ENCODE results near the gene PHB1.
A peak's percentile ranks its signal among the peaks of the same experiment; 100 is the strongest.

Gene PHB1

DNA sequence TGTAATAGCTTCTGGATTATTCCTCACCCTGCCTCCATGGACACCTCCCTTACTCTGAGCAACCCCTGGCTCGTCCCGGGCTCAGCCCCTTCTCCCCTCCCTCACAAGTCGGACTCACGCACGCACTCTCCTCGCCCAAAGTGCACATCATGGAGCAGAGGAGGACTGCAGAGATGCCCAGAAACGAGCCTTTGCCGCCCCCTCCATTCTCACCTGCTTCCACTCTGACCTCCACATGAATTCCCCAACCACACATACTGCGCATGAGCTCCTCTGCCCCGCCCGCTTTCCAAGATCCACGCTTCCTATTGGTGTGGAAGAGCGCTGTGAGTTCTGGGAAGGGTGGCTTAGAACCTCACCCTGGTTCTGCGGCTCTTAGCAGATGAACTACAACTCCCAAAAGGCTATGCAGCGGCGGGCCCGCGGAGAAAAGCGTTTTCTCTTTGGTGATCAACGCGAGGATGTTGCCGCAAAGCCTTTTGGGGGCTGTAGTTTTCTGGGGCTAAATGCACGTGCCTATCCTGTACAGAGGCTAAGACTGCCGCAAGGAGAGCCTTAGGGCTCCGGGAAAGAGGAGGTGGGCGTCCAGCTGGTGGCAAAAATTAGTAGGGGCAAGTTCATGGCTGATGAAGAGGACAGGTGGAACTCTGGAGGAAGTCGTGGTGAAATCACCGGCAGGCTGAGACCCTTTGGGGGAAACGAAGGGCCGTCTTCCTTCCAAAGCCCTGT, at the start of gene PHB1:
PHB1 (minus strand) TSS at position 261 of the 729 bp plus-strand sequence. CDS start 1,618 bp downstream, outside the sequence.
- peak; percentile 90 for DNase-seq

DNA sequence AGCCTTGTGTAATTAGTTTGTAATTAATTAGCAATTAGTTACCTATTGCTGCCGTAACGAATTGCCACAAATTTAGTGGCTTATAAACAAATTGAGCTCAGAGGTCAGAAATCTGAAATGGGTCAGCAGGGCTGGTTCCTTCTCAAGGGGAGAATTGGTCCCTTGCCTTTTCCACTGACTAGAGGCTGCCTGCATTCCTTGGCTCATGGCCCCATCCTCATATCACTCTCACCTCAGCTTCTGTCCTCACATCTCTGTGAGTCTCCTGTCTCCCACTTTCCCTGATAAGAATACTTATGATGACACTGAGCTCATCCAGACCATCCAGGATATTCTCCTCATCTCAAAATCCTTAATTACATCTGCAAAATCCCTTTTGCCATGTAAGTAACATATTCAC, 49.4 kb upstream of the PHB1 start:
- no peak for DNase-seq

GRCh38 chr17:49461580-49461979, 46.9 kb upstream of the PHB1 start:
- no peak for DNase-seq

DNA sequence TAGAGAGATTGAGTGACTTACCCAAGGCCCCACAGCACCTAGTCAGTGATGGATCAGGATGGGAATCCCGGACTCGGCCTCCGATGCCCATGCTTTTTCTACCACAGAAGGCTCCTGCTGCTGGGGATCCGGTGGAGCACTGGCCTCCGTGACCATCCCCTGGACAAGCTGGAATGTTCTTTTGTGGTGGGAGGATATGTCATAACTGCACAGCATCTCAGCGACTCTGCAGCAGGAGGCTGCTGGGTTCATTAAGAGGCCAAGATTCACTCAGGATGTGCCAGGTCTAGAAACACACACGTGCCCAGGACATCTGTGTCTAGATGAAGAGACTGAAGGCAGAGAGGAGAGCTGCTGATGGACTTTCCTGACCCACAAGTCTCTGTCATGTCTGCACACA, 45.7 kb upstream of the PHB1 start:
- DNase-seq: no peak

DNA sequence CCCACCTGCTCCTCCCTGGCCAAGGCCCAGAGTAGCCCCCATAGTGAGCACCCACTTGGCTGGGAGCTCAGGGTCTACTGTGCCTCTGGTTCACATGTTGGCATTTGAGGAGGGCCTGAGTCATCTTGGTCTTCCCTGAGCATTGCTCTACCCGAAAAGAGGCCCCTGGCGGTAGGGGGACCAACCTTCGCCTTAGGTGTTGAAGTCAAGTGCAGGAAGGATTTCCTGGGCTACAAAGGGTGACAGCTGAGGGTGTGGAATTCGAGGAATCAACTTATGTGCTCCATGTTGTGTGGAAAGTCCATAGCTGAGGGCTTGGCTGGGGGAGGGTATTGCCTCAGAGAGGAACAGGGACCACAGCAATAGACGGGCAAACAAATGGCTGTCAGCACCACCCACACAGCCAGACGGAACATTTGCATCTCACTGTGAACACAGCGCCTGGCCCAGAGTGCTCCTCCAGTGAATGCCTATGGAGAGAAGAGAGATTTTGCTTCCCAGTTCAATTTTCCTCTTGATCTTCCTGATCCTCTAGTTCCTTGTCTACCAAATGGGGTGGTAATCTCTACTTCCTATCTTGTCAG, 44.8 kb upstream of the PHB1 start:
- DNase-seq: no peak

- DNase-seq: no peak
Observed at GRCh38 chr17:49457564-49458535, 43.2 kb upstream of the PHB1 start.

DNA sequence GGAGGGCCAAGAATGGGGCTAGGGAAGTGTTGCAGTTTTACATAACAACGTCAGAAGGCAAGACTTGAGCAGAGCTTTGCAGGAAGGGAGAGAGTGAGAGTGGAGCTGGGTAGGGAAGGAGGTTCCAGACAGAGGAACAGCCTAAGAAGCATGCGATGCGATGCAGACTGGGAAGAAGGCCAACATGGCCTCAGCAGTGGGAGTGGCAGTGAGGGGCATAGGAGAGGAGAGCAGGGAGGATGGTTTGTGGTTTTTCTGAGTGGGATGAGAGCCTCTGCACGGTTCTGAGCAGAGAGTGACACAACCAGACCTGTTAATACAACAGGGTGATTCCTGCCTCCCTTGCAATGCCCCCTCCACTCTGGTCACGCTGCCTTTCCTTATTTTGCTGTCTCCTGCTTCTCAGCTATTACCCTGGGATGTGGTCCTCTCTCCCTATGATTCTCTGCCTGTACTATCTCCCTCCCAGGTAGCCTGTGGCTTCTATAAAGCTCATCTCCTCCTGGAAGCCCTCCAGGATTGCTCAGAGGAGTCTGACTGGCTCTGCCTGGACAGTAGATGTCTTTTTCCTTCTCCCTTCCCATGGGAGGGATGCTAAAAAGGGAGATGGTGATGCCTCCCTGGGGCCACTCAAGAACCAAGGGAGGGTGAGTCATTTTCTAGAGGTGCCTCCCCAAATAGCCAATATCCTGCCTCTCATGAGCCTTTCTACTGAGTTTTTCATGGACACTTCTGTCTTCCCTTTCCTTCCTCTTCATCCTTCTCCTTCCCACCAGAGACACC, 41.7 kb upstream of the PHB1 start:
- DNase-seq: peak; percentile 45

DNA sequence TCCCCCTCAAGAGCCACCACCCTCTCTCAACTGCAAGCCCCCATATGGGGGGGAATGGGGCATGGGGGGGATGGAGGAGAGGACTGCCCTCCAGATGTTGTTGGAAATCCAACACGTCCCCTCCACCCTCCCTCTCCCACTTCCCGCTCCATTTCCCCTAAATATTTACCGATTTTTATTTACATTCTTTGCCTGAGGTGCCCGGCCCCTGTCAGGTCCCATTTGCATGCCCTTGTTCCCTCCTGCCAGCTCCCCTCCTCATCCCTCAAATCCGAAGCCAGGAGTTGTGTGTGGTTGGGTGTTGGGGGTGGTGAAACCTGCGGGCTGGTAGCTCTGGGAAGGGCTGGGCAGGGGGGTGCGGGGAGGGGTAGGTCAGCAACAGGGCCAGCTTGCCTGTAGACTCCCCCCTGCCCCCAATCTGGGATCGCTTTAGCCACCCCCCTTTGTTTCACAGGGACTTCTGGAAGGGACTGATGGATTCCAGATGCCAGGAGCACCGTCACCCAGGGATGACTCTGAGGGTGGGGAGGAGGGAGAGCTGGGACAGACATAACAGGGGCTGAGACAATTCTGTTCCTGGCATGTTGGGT, 40.7 kb upstream of the PHB1 start:
- DNase-seq: no peak

- no peak for DNase-seq
Observed at GRCh38 chr17:49454050-49454449, 39.4 kb upstream of the PHB1 start.

- no peak for DNase-seq
Observed at GRCh38 chr17:49452661-49453060, 38.0 kb upstream of the PHB1 start.

DNA sequence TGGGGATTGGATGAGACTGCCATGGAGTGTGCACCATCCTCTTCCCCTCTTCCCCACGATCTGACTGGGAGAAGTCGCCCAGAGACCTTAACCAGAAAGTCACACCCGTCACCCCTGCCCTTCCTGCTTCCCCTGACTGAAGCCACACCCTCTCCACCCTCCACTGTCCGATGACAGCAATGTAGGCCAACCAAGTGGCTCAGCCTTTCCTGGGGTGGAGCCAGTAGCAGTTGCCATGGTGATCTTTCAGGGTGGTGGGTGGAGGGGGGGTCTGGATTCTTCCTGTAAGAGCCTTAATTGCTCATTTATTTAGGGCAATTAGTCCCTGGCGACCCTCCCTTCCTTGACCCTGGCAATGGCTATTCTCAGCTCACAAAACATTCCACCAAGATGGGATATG, 37.5 kb upstream of the PHB1 start:
- no peak for DNase-seq

- peak; percentile 8 for DNase-seq
Observed at GRCh38 chr17:49450735-49451134, 36.1 kb upstream of the PHB1 start.

- no peak for DNase-seq
Observed at GRCh38 chr17:49450181-49450580, 35.5 kb upstream of the PHB1 start.

- no peak for DNase-seq
Observed at GRCh38 chr17:49447628-49448302, 33.1 kb upstream of the PHB1 start.

GRCh38 chr17:49445591-49445990, 30.9 kb upstream of the PHB1 start:
- no peak for DNase-seq

- no peak for DNase-seq
Observed at GRCh38 chr17:49444384-49444783, 29.7 kb upstream of the PHB1 start.

DNA sequence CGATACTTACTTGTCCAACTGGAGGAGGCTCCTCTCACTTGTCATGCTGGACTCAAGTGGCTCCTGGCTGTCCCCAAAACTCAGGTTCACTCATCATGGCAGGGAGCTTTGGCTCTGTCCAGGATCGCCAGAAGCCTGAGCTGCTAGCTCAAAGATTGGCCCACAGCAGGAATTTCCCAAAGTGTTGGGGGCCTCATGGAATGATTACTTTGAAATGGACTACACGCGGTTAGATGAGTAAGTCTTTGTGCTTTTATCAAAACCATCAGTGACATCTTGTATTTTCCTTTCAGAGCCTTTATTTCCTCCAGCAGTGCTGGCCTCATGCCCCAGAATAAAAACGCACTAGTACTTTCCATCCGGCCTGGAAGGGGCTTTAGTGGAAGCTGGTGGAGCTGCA, 29.2 kb upstream of the PHB1 start:
- DNase-seq: peak; percentile 28

- no peak for DNase-seq
Observed at GRCh38 chr17:49442041-49442440, 27.4 kb upstream of the PHB1 start.

DNA sequence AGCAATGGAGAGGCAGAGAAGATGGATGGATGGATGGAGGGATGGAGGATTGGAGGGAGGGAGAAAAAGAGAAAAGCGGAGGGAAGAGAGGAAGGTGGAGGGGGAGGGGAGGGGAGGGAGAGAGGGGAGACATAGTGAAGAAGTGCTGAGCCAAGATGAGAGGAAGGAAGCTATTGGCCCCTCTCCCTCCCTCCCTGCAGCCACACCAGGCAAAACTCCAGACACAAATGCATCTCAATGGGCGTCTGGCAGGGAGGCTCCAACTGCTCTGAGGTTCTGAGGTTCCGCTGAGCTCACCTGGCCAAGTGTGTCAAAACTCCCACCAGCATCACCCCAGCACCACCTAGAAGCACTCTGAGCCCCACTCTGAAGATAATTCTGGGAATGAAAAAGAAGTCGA, 26.9 kb upstream of the PHB1 start:
- no peak for DNase-seq

- DNase-seq: no peak
Observed at GRCh38 chr17:49440581-49440980, 25.9 kb upstream of the PHB1 start.

DNA sequence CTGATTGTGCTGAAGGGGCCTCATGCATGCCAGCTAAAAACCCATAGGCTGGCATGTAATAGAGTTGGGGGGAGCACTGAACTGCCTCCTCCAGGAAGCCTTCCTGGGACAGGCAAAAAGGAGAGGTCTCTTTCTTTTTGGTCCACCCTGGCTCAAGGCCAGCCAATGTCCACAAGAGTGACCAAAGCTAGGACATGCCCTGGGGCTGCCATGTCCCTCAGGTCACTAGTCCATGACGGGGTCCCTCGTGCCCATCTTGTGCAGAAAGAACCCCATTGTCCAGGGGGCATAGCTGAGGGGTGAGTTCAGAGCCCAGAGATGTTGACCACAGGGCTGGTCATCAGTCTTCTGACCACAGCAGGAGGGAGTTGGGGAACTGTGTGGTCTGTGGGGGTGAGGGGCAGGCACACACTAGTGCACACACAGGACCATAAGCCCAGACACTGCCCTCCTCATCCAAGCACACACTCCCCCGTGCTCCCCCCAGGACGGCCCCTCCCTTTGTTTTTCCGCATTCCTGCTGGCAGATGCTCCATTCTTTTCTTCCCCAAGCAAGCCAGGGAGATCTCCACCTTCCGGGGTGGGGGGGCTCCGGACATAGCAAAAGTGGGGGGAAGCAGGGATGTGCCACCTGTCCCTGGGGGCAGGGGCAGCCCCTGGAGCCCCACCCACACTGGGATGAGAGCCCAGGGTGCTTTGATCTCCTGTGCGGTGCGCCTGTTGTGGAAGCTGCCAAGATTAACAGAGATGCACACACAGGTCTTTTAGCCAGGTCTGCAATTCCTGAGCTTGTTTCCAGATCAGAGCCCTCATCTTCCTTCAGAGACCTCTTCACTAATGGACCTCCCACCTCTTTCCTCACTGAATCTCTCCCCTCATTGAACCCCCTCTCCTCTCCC, 25.2 kb upstream of the PHB1 start:
- DNase-seq: no peak

All from amniotic stem cell (primary cell).